Mesodermal cell (in vitro differentiated cells): ENCODE results near the gene MPEG1. TPM values are rescaled to one million over a fixed set of nuclear protein-coding genes. Genes with fewer than 3 reads are reported as not detected.

ENCODE experiments used
- H3K27ac ChIP-seq: 2 replicates; pipeline ENCODE4 v1.7.0; 2013; ENCODE audit warnings: mild to moderate bottlenecking, low read depth, low read length, moderate library complexity; ENCODE audit not compliant: severe bottlenecking
- H3K36me3 ChIP-seq: 2 replicates; pipeline ENCODE4 v1.7.1; 2013; ENCODE audit warnings: mild to moderate bottlenecking, low read length, moderate library complexity; ENCODE audit not compliant: control insufficient read depth, insufficient read depth
- H3K4me1 ChIP-seq: one replicate; pipeline ENCODE4 v1.7.1; 2013; ENCODE audit warnings: mild to moderate bottlenecking, low read length; ENCODE audit not compliant: insufficient read depth, control insufficient read depth, poor library complexity, severe bottlenecking
- H3K4me3 ChIP-seq: 2 replicates; pipeline ENCODE4 v1.7.0; 2013; ENCODE audit warnings: low read length, control low read depth, mild to moderate bottlenecking; ENCODE audit not compliant: insufficient read depth, poor library complexity, severe bottlenecking; ENCODE audit errors: extremely low read depth
- H3K9me3 ChIP-seq: 2 replicates; pipeline ENCODE4 v1.7.1; 2013; ENCODE audit warnings: mild to moderate bottlenecking, low read length, moderate library complexity; ENCODE audit not compliant: control insufficient read depth
- WGBS, 2 experiments: methylation state at CpG; one replicate each; pipeline ENCODE4 v1.1.5; 2013; ENCODE audit warnings: missing lambda C conversion rate in 2 of 2; ENCODE audit not compliant: insufficient coverage in 2 of 2; 5-methylcytosine and 5-hydroxymethylcytosine counted together
- polyA plus RNA-seq, 2 experiments: library from polyadenylated mRNA; stranded (reverse); fragments of 50-300 nt; gene quantifications; one replicate each; pipeline ENCODE4 v1.2.3, GENCODE V29; 2013

Gene MPEG1, protein sequence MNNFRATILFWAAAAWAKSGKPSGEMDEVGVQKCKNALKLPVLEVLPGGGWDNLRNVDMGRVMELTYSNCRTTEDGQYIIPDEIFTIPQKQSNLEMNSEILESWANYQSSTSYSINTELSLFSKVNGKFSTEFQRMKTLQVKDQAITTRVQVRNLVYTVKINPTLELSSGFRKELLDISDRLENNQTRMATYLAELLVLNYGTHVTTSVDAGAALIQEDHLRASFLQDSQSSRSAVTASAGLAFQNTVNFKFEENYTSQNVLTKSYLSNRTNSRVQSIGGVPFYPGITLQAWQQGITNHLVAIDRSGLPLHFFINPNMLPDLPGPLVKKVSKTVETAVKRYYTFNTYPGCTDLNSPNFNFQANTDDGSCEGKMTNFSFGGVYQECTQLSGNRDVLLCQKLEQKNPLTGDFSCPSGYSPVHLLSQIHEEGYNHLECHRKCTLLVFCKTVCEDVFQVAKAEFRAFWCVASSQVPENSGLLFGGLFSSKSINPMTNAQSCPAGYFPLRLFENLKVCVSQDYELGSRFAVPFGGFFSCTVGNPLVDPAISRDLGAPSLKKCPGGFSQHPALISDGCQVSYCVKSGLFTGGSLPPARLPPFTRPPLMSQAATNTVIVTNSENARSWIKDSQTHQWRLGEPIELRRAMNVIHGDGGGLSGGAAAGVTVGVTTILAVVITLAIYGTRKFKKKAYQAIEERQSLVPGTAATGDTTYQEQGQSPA
- not detected for polyA plus RNA-seq (2013, experiment 1 of 2)
- not detected for polyA plus RNA-seq (2013, experiment 2 of 2)

DNA sequence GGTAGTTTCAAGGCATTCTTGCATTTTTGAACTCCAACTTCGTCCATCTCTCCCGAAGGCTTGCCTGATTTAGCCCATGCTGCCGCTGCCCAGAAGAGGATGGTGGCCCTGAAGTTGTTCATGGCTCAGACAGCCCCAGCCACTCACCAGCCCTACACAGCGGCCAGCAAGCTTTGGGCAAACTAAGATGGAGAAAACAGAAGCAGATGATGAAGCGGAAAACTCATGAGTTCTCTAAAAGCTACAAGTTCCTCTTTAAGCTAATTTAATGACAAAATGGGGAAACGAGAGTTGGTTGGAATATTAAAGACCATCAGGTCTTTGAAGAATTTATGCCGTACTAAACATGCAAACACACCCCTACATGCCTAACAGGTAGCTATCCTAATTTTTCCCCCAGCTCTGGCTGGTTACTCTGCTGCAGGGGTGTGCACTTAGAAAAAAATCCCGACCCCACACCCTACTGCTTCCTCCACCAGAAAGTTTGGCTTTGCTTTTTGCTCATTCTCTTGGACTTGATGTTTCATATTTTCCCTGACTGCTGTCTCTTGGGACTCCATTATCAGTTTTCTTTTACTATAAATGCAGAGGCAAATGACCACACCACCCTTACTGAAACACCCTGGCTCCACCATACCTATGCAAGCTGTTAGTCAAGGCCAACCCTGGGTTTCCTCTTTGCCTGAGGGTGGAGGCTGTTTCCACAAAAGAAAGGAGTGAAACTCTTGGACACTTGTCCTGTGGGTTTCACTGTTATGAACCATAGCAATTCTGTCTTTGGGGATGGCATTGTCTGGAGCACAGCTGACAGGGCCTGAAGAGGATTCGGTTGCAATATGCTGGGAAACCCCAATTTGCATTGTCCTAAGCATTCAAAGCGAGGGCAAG, at the start of gene MPEG1:
TSS of gene MPEG1 (minus strand) at position 184 of the 888 bp plus-strand sequence. CDS start at position 122, 62 bp downstream.
- Histone ChIP-seq H3K4me3 (no peak within 1 kb of the TSS), H3K27ac (no peak within 1 kb of the TSS), H3K36me3 (no peaks in the 10 kb centered on the region), H3K9me3 (no peaks in the 10 kb centered on the region), H3K4me1 (no peaks in the 10 kb centered on the region)
- WGBS, 2 experiments = 81 to 83% methylated on average over 5 to 6 of the region's 10 CpGs

DNA sequence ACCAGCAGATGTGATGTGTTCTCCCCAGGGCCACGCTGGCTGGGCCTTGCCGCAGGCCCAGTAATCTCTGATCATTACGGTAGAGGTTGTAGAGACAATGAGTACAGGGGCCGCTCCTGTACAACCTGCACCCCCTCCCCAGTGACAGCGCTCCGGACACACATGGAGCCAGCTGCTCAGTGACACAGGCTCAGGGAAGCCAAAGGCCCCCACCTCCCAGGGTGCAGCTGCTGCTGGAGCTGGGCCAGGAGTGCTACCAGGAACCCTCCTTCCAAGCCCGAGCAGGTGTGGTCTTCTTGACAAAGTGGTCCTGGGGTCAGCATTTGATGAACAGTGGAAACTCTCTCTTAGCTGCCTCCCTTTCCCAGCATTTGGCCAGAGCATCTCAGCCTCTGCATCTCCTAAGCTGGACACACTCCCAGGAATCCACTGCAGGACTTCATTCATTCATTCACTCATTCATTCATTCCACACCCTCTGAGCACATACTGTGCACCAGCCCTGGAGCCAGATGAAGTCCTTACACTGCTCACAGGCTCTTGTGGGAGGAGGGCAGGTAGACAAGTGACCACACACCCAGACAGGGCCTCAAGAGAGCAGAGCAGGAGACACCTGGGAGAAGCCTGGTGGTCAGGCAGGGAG, 49.6 kb upstream of the MPEG1 start:
- 93 to 94% methylated on average over 4 of the region's 7 CpGs for WGBS, 2 experiments
- H3K36me3 ChIP-seq = no peaks in the 10 kb centered on the region
- H3K27ac ChIP-seq = no peak overlapping the region
- no peaks in the 10 kb centered on the region for H3K4me1 ChIP-seq
- H3K9me3 ChIP-seq = no peaks in the 10 kb centered on the region
- no peak overlapping the region for H3K4me3 ChIP-seq

DNA sequence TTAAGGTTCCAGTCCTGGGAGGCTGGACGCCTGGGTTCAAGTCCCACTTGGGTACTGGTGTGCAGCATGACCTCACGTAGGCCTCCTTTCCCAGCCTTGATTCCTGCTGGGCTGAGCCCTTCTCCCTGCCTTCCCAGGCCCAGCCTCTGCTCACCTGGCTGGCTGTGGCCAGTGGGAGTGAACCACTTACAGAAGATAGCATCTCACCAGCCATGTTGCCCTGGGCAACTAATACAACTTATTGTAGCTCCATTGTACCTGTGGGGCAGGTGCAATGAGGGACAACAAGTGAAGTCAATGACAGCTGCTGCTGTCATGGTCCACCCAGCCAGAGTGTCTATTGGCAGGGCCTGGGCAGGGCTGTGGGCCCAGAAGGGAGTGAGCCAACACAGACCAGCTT, 48.4 kb upstream of the MPEG1 start:
- H3K27ac ChIP-seq = no peak overlapping the region
- H3K36me3 ChIP-seq = no peaks in the 10 kb centered on the region
- H3K9me3 ChIP-seq = no peaks in the 10 kb centered on the region
- H3K4me1 ChIP-seq = no peaks in the 10 kb centered on the region
- no peak overlapping the region for H3K4me3 ChIP-seq
- 68 to 89% methylated on average over 2 of the region's 2 CpGs for WGBS, 2 experiments

DNA sequence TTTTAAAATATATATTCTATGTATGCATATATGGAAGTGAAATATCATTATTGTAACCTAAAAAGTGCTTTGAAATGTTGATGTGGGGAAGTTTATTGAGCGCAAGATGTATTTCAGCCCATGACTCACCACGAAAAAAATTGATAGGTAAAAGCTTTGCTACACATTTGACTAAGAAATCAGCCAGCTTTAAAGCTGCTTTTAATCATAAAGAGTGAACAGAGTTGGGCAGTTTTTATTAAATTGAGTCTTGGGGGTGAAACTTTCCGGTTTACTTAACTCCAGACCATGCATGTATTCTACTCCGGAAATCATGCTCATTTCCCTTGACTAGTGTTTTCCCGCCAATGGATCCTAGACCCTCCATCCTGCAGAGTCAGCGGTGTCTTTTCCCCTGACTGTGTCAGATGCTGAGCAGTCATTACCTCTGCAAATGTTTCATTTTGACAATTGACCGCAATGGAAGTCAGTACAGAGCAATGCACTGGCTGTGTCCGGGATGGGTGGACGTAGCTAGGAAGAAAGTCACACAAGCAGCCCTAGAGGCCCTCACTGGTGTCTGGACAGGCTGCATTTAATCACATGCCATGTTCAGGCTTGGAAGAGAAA, 47.2 kb upstream of the MPEG1 start:
- Histone ChIP-seq H3K4me3 (no peak overlapping the region), H3K9me3 (no peaks in the 10 kb centered on the region), H3K27ac (no peak overlapping the region), H3K4me1 (no peaks in the 10 kb centered on the region), H3K36me3 (no peaks in the 10 kb centered on the region)
- WGBS, 2 experiments = 86 to 92% methylated on average over 8 to 9 of the region's 9 CpGs

DNA sequence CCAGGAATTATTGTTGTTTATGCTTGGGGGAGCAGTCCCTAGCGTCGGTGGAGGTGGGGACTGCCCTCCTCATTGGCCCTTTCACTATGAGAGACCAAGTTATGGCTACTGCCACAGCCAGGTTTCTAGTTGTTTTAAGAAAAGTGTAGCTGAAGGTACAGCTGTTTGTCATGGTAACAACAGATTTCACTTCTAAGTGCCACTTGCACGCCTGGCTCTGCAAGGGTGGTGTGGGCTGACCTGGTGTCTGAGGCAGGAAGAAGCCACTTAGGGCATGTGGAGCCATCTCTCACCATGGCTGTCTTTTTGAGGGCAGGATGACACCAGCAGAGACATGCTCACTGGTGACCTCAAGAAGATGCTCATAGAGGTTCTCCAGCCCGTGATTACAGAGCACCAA, 46.3 kb upstream of the MPEG1 start:
- no peak overlapping the region for H3K4me3 ChIP-seq
- no peak overlapping the region for H3K27ac ChIP-seq
- no peaks in the 10 kb centered on the region for H3K9me3 ChIP-seq
- no peaks in the 10 kb centered on the region for H3K36me3 ChIP-seq
- WGBS, 2 experiments = 75 to 89% methylated on average over 4 of the region's 4 CpGs
- H3K4me1 ChIP-seq = no peaks in the 10 kb centered on the region

DNA sequence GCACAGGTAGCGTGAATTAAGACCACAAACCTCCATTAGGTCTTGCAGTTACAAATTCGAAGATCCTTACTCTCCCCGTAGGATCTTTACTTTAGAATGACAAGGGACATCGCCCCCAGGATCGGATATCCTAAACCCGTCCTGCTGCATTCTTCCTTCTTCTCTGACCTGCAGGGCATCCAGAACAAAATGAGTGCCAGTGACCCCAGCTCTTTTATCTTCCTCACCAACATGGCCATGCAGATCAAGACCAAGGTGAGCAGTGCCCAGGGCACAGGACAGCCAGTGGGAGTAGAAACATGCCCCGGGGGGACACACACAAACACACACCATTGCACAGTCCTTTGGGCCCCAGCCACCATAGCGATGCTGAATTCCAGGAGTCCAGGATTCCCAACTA, 42.6 kb upstream of the MPEG1 start:
- no peak overlapping the region for H3K27ac ChIP-seq
- H3K4me1 ChIP-seq = no peaks in the 10 kb centered on the region
- H3K36me3 ChIP-seq = no peaks in the 10 kb centered on the region
- H3K9me3 ChIP-seq = no peaks in the 10 kb centered on the region
- 63 to 73% methylated on average over 8 of the region's 8 CpGs for WGBS, 2 experiments
- H3K4me3 ChIP-seq = no peak overlapping the region

DNA sequence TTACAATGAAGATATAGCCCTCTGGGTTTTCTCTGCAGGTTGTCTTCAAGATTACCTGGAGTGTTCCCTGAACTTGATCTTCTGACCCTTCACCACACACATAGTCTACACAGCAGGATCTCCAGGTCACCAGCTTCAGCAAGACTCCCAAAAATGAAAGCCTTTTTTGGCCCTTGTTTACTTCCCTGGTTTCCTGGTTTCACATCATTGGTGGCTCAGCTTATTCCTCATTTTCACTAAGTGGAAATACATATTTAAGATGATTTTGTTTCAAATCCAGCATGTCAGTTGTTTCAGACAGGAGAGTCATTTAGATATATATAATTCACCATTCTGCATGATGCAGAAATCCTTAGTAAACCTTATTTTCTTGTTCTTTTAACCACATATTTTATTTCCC, 41.6 kb upstream of the MPEG1 start:
- H3K36me3 ChIP-seq = no peaks in the 10 kb centered on the region
- no peaks in the 10 kb centered on the region for H3K4me1 ChIP-seq
- no peak overlapping the region for H3K4me3 ChIP-seq
- no peaks in the 10 kb centered on the region for H3K9me3 ChIP-seq
- no peak overlapping the region for H3K27ac ChIP-seq

DNA sequence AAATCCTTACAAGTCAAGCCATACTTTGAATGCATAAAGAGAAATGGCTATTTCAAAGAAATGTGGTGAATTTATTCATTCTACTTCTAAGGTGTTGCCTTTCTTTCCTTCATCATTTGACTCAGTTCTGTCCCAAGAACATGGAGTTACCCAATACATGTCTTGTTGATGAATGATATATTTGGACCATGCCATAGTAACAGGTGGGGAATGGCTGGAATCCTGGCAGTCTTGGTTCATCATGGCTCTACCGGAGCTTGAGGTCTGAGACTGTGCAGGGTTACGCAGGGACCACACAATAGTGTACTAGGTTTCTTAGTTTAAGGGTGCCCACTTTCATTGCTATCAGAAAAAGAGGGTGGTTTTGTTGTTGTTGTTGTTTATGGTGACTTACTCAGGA, 40.3 kb upstream of the MPEG1 start:
- no peaks in the 10 kb centered on the region for H3K36me3 ChIP-seq
- 85 to 94% methylated on average over 2 of the region's 2 CpGs for WGBS, 2 experiments
- no peak overlapping the region for H3K4me3 ChIP-seq
- H3K4me1 ChIP-seq = no peaks in the 10 kb centered on the region
- H3K9me3 ChIP-seq = no peaks in the 10 kb centered on the region
- H3K27ac ChIP-seq = no peak overlapping the region

DNA sequence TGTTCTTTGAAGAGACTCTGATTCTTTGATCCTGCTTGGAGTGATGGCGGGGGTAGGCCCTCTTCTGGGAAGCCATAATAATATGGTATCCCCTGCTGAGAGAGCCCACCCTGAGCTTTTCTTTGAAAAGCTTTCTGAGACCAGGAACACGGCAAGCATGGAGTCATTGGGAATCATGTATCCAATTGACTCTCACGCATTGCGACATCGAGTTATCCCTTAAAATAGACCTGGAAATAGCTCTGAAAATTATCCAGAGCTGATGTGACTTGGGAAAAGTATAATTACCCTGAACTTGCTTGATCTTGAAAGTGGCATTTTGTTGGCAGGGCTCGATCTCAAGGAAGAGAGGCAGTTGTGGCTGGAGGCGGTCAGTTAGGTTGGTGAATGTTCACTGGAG, 36.8 kb upstream of the MPEG1 start:
- Histone ChIP-seq H3K4me1 (no peaks in the 10 kb centered on the region), H3K36me3 (no peaks in the 10 kb centered on the region), H3K27ac (no peak overlapping the region), H3K4me3 (no peak overlapping the region), H3K9me3 (no peaks in the 10 kb centered on the region)
- 86 to 94% methylated on average over 7 of the region's 7 CpGs for WGBS, 2 experiments
